Osteoblast (primary cell): Measurements from ENCODE around the gene CPLX3. TPM values are rescaled to one million over a fixed set of nuclear protein-coding genes. Genes with fewer than 3 reads are reported as not detected.

ENCODE experiments used
- DNase-seq: peaks from one replicate; pipeline ENCODE4 v3.0.0; 2011; ENCODE audit warnings: low spot score, mixed read lengths; ENCODE audit not compliant: insufficient read length; ENCODE audit errors: missing footprints
- H2AFZ ChIP-seq: 2 replicates; pipeline ENCODE4 v1.6.0; 2011; ENCODE audit warnings: mild to moderate bottlenecking, low read length
- H3K27ac ChIP-seq: 2 replicates; pipeline ENCODE4 v1.5.1; 2011; ENCODE audit warnings: mild to moderate bottlenecking, low read depth, low read length, moderate library complexity
- H3K27me3 ChIP-seq: 2 replicates; pipeline ENCODE4 v1.6.0; 2012; ENCODE audit warnings: mild to moderate bottlenecking, control low read depth, inconsistent platforms, low read length, moderate library complexity; ENCODE audit not compliant: insufficient read depth
- H3K36me3 ChIP-seq: 2 replicates; pipeline ENCODE4 v1.5.1; 2011; ENCODE audit warnings: mild to moderate bottlenecking, low read length, control low read depth, moderate library complexity; ENCODE audit not compliant: insufficient read depth
- H3K4me1 ChIP-seq: 2 replicates; pipeline ENCODE4 v1.5.1; 2011; ENCODE audit warnings: mild to moderate bottlenecking, low read length, control low read depth, moderate library complexity; ENCODE audit not compliant: insufficient read depth
- H3K4me2 ChIP-seq: 2 replicates; pipeline ENCODE4 v1.6.0; 2011; ENCODE audit warnings: mild to moderate bottlenecking, low read length; ENCODE audit not compliant: insufficient read depth
- H3K4me3 ChIP-seq: fragments of 200-600 bp; sonication (generic); 3 replicates; pipeline ENCODE4 v1.5.1; 2012; ENCODE audit warnings: mild to moderate bottlenecking, low read length, inconsistent platforms; ENCODE audit not compliant: insufficient read depth
- H3K79me2 ChIP-seq: 2 replicates; pipeline ENCODE4 v1.6.0; 2012; ENCODE audit warnings: mild to moderate bottlenecking, low read length, control low read depth, inconsistent platforms; ENCODE audit not compliant: insufficient read depth
- H3K9me3 ChIP-seq: 2 replicates; pipeline ENCODE4 v1.5.1; 2011; ENCODE audit warnings: low read depth, low read length, control low read depth
- H4K20me1 ChIP-seq: 2 replicates; pipeline ENCODE4 v1.6.0; 2012; ENCODE audit warnings: mild to moderate bottlenecking, low read length, control low read depth; ENCODE audit not compliant: insufficient read depth
- total RNA-seq: library from RNA; depleted of rRNA; stranded (reverse); fragments of >200 nt; gene quantifications from 2 replicates; pipeline ENCODE4 v1.2.3, GENCODE V29; 2012
- TF ChIP-seq, protein P1 (sequence below): IDR thresholded peaks from 2 replicates; pipeline ENCODE4 v1.5.1; 2011; ENCODE audit warnings: mild to moderate bottlenecking, low read depth, low read length, moderate library complexity; ENCODE audit errors: extremely low read depth

The CPLX3 gene
- total RNA-seq, 1 donor, result not detected

- Histone ChIP-seq H3K27me3 (no peaks in the 10 kb centered on the region), H3K4me1 (peaks cover 24% of the 10 kb centered on the region), H3K4me3 (no peak overlapping the region), H3K27ac (no peak overlapping the region), H2AFZ (no peak overlapping the region), H3K9me3 (no peaks in the 10 kb centered on the region), H3K36me3 (peaks cover 5% of the 10 kb centered on the region), H3K4me2 (no peak overlapping the region), H4K20me1 (peaks cover 66% of the 10 kb centered on the region), H3K79me2 (peaks cover 83% of the 10 kb centered on the region)
- TF ChIP-seq, protein P1, sequence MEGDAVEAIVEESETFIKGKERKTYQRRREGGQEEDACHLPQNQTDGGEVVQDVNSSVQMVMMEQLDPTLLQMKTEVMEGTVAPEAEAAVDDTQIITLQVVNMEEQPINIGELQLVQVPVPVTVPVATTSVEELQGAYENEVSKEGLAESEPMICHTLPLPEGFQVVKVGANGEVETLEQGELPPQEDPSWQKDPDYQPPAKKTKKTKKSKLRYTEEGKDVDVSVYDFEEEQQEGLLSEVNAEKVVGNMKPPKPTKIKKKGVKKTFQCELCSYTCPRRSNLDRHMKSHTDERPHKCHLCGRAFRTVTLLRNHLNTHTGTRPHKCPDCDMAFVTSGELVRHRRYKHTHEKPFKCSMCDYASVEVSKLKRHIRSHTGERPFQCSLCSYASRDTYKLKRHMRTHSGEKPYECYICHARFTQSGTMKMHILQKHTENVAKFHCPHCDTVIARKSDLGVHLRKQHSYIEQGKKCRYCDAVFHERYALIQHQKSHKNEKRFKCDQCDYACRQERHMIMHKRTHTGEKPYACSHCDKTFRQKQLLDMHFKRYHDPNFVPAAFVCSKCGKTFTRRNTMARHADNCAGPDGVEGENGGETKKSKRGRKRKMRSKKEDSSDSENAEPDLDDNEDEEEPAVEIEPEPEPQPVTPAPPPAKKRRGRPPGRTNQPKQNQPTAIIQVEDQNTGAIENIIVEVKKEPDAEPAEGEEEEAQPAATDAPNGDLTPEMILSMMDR, result no peak
- no peak for DNase-seq
Observed at GRCh38 chr15:74867466-74868038, 41.1 kb downstream of the CPLX3 start.

DNA sequence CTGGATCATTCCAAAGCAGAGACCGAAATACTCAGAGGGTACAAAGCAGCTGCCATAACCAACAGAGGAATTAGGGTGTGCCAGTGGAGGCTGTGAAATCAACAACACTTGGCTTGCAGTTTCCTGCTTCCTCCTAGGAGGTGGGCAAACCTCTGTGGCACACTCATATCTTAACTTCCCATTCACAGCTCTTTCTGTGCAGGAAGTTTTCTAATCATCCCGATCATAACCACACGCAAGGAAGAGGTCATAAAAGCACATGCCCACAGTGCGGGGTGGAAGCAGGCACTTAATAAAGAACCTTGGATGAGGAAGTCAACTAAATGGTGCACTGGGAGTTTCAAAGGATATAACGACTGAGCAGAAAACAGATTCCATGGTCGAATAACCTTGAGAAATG lies 41.6 kb downstream of the CPLX3 start:
- Histone ChIP-seq H3K4me3 (no peak overlapping the region), H3K4me2 (no peak overlapping the region), H3K27me3 (no peaks in the 10 kb centered on the region), H3K9me3 (no peaks in the 10 kb centered on the region), H3K4me1 (peaks cover 26% of the 10 kb centered on the region), H3K36me3 (peaks cover 5% of the 10 kb centered on the region), H4K20me1 (peaks cover 69% of the 10 kb centered on the region), H2AFZ (no peak overlapping the region), H3K79me2 (peaks cover 86% of the 10 kb centered on the region), H3K27ac (no peak overlapping the region)
- no peak for DNase-seq
- TF ChIP-seq, protein P1, result no peak

- H2AFZ ChIP-seq, result no peak overlapping the region
- peaks cover 5% of the 10 kb centered on the region for H3K36me3 ChIP-seq
- H3K27me3 ChIP-seq, result no peaks in the 10 kb centered on the region
- H3K9me3 ChIP-seq, result no peaks in the 10 kb centered on the region
- DNase-seq, result no peak
- TF ChIP-seq, protein P1, result no peak
- H3K79me2 ChIP-seq, result peaks cover 79% of the 10 kb centered on the region
- H3K4me1 ChIP-seq, result peaks cover 20% of the 10 kb centered on the region
- no peak overlapping the region for H3K27ac ChIP-seq
- H3K4me2 ChIP-seq, result no peak overlapping the region
- H4K20me1 ChIP-seq, result peaks cover 61% of the 10 kb centered on the region
- H3K4me3 ChIP-seq, result no peak overlapping the region
Observed at GRCh38 chr15:74869372-74869725, 42.9 kb downstream of the CPLX3 start.

GRCh38 chr15:74869726-74870407 lies 43.4 kb downstream of the CPLX3 start:
- H4K20me1 ChIP-seq, result peaks cover 55% of the 10 kb centered on the region

More at GRCh38 chr15:74869726-74870407, 43.4 kb downstream of the CPLX3 start:
- Histone ChIP-seq H3K79me2 (peaks cover 74% of the 10 kb centered on the region), H3K4me1 (peaks cover 19% of the 10 kb centered on the region), H2AFZ (no peak overlapping the region), H3K27me3 (no peaks in the 10 kb centered on the region), H3K36me3 (peaks cover 5% of the 10 kb centered on the region), H3K27ac (no peak overlapping the region), H3K4me3 (no peak overlapping the region), H3K4me2 (no peak overlapping the region), H3K9me3 (no peaks in the 10 kb centered on the region)
- TF ChIP-seq, protein P1, result no peak
- DNase-seq, result no peak
